Endothelial cell (in vitro differentiated cells): ENCODE results near the gene SLC9A9. TPM values are rescaled to one million over a fixed set of nuclear protein-coding genes. Genes with fewer than 3 reads are reported as not detected.

Source experiments
- DNase-seq: peaks from one replicate; pipeline ENCODE4 v3.0.0; 2021; ENCODE audit warnings: low spot score
- H3K27ac Mint-ChIP-seq: one replicate; pipeline ENCODE4 v1.8.0; 2021; ENCODE audit warnings: mixed read lengths, inconsistent platforms; ENCODE audit not compliant: unreplicated experiment
- H3K27me3 Mint-ChIP-seq: one replicate; pipeline ENCODE4 v1.8.0; 2021; ENCODE audit warnings: mild to moderate bottlenecking, moderate library complexity, mixed read lengths, inconsistent platforms; ENCODE audit not compliant: unreplicated experiment
- H3K36me3 Mint-ChIP-seq: one replicate; pipeline ENCODE4 v1.8.0; 2021; ENCODE audit warnings: mild to moderate bottlenecking, low read depth, mixed read lengths, inconsistent platforms; ENCODE audit not compliant: unreplicated experiment
- H3K4me1 Mint-ChIP-seq: one replicate; pipeline ENCODE4 v1.8.0; 2021; ENCODE audit warnings: mild to moderate bottlenecking, mixed read lengths, inconsistent platforms; ENCODE audit not compliant: unreplicated experiment
- H3K4me3 Mint-ChIP-seq: one replicate; pipeline ENCODE4 v1.8.0; 2021; ENCODE audit warnings: mild to moderate bottlenecking, mixed read lengths, inconsistent platforms; ENCODE audit not compliant: unreplicated experiment
- H3K9me3 Mint-ChIP-seq: one replicate; pipeline ENCODE4 v1.8.0; 2021; ENCODE audit warnings: mixed read lengths, inconsistent platforms; ENCODE audit not compliant: unreplicated experiment
- CTCF ChIP-seq: fragments of 200-600 bp; sonication (generic); IDR thresholded peaks from one replicate; pipeline ENCODE4 v1.5.0; 2021; ENCODE audit warnings: antibody characterized with exemption; ENCODE audit not compliant: unreplicated experiment
- total RNA-seq: library from RNA; stranded (reverse); fragmentation: NEBNext Ultra II Directional; extraction: Animal tissue kit (Norgen Biotek cat#: 25700); gene quantifications from one replicate; pipeline ENCODE4 v1.2.1, GENCODE V29; 2021; ENCODE audit not compliant: unreplicated experiment

Gene SLC9A9
- total RNA-seq, 1 donor from 2014 or later: 7.9 TPM

- Mint-ChIP-seq H3K4me3 (no peak overlapping the region), H3K36me3 (no peaks in the 10 kb centered on the region), H3K27ac (no peak overlapping the region), H3K9me3 (no peaks in the 10 kb centered on the region), H3K4me1 (peaks cover 25% of the 10 kb centered on the region), H3K27me3 (peaks cover 2% of the 10 kb centered on the region)
- no peak for TF ChIP-seq CTCF
- no peak for DNase-seq
Observed at GRCh38 chr3:143356839-143357238, 491.4 kb downstream of the SLC9A9 start.

GRCh38 chr3:143354342-143354741 lies 493.9 kb downstream of the SLC9A9 start:
- Mint-ChIP-seq H3K9me3 (no peaks in the 10 kb centered on the region), H3K4me1 (peaks cover 43% of the 10 kb centered on the region), H3K27ac (no peak overlapping the region), H3K36me3 (no peaks in the 10 kb centered on the region), H3K27me3 (peaks cover 5% of the 10 kb centered on the region), H3K4me3 (no peak overlapping the region)
- no peak for DNase-seq
- no peak for TF ChIP-seq CTCF

GRCh38 chr3:143352850-143353550 lies 495.3 kb downstream of the SLC9A9 start:
- no peak overlapping the region for H3K4me3 Mint-ChIP-seq
- H3K4me1 Mint-ChIP-seq: peaks cover 36% of the 10 kb centered on the region
- peaks cover 5% of the 10 kb centered on the region for H3K27me3 Mint-ChIP-seq
- no peaks in the 10 kb centered on the region for H3K36me3 Mint-ChIP-seq
- no peaks in the 10 kb centered on the region for H3K9me3 Mint-ChIP-seq
- H3K27ac Mint-ChIP-seq: peak overlapping the region; percentile 94
- TF ChIP-seq CTCF: no peak
- no peak for DNase-seq

GRCh38 chr3:143351895-143352608 lies 496.2 kb downstream of the SLC9A9 start:
- peak; percentile 13 for DNase-seq
- H3K4me1 Mint-ChIP-seq: peaks cover 36% of the 10 kb centered on the region
- H3K27ac Mint-ChIP-seq: peak overlapping the region; percentile 94
- H3K27me3 Mint-ChIP-seq: peaks cover 5% of the 10 kb centered on the region
- no peak overlapping the region for H3K4me3 Mint-ChIP-seq
- H3K36me3 Mint-ChIP-seq: no peaks in the 10 kb centered on the region
- no peak for TF ChIP-seq CTCF
- no peaks in the 10 kb centered on the region for H3K9me3 Mint-ChIP-seq

GRCh38 chr3:143351354-143351753 lies 496.9 kb downstream of the SLC9A9 start:
- no peaks in the 10 kb centered on the region for H3K36me3 Mint-ChIP-seq
- no peak for TF ChIP-seq CTCF
- H3K4me1 Mint-ChIP-seq: peaks cover 36% of the 10 kb centered on the region
- H3K27me3 Mint-ChIP-seq: peaks cover 5% of the 10 kb centered on the region
- no peak for DNase-seq
- no peak overlapping the region for H3K4me3 Mint-ChIP-seq
- H3K9me3 Mint-ChIP-seq: no peaks in the 10 kb centered on the region
- peak overlapping the region; percentile 80 for H3K27ac Mint-ChIP-seq
